ENCODE measurements around the gene HIVEP3.

Gene HIVEP3

GRCh38 chr1:41608211-41608610, 310.5 kb downstream of the HIVEP3 start:
- DNase-seq (ENCODE audit: low read depth): no peak
- TF ChIP-seq MAX (IDR thresholded peaks at IDR 0.05; ENCODE audit: low read depth, low read length) (no peak), CTCF (IDR thresholded peaks at IDR 0.05; ENCODE audit: low read depth, low read length) (no peak), MYC (IDR thresholded peaks at IDR 0.05; ENCODE audit: low read depth, low read length) (no peak), POLR2A (IDR thresholded peaks at IDR 0.05; ENCODE audit: extremely low read depth, insufficient read length) (no peak)
- no peak overlapping the region for H3K4me3 ChIP-seq (ENCODE audit: low read depth, low read length)

GRCh38 chr1:41607808-41608207, 310.9 kb downstream of the HIVEP3 start:
- no peak for TF ChIP-seq MAX (IDR thresholded peaks at IDR 0.05; ENCODE audit: low read depth, low read length)
- no peak for TF ChIP-seq CTCF (IDR thresholded peaks at IDR 0.05; ENCODE audit: low read depth, low read length)
- TF ChIP-seq POLR2A (IDR thresholded peaks at IDR 0.05; ENCODE audit: extremely low read depth, insufficient read length): no peak
- TF ChIP-seq MYC (IDR thresholded peaks at IDR 0.05; ENCODE audit: low read depth, low read length): no peak
- DNase-seq (ENCODE audit: low read depth): no peak
- H3K4me3 ChIP-seq (ENCODE audit: low read depth, low read length): no peak overlapping the region

GRCh38 chr1:41599912-41600311, 318.8 kb downstream of the HIVEP3 start:
- H3K4me3 ChIP-seq (ENCODE audit: low read depth, low read length): no peak overlapping the region
- DNase-seq (ENCODE audit: low read depth): no peak
- no peak for TF ChIP-seq MYC (IDR thresholded peaks at IDR 0.05; ENCODE audit: low read depth, low read length)
- TF ChIP-seq CTCF (IDR thresholded peaks at IDR 0.05; ENCODE audit: low read depth, low read length): no peak
- TF ChIP-seq MAX (IDR thresholded peaks at IDR 0.05; ENCODE audit: low read depth, low read length): no peak
- no peak for TF ChIP-seq POLR2A (IDR thresholded peaks at IDR 0.05; ENCODE audit: extremely low read depth, insufficient read length)

GRCh38 chr1:41598325-41598724, 320.4 kb downstream of the HIVEP3 start:
- TF ChIP-seq MAX (IDR thresholded peaks at IDR 0.05; ENCODE audit: low read depth, low read length) (no peak), MYC (IDR thresholded peaks at IDR 0.05; ENCODE audit: low read depth, low read length) (no peak), CTCF (IDR thresholded peaks at IDR 0.05; ENCODE audit: low read depth, low read length) (no peak), POLR2A (IDR thresholded peaks at IDR 0.05; ENCODE audit: extremely low read depth, insufficient read length) (no peak)
- DNase-seq (ENCODE audit: low read depth): no peak
- H3K4me3 ChIP-seq (ENCODE audit: low read depth, low read length): no peak overlapping the region

GRCh38 chr1:41592451-41593125, 326.1 kb downstream of the HIVEP3 start:
- DNase-seq (ENCODE audit: low read depth): no peak
- TF ChIP-seq MAX (IDR thresholded peaks at IDR 0.05; ENCODE audit: low read depth, low read length): no peak
- TF ChIP-seq MYC (IDR thresholded peaks at IDR 0.05; ENCODE audit: low read depth, low read length): no peak
- no peak for TF ChIP-seq CTCF (IDR thresholded peaks at IDR 0.05; ENCODE audit: low read depth, low read length)
- TF ChIP-seq POLR2A (IDR thresholded peaks at IDR 0.05; ENCODE audit: extremely low read depth, insufficient read length): no peak
- no peak overlapping the region for H3K4me3 ChIP-seq (ENCODE audit: low read depth, low read length)
